Tibial nerve (tissue), 4 donors: ENCODE results near the gene MLXIPL. TPM values are rescaled to one million over a fixed set of nuclear protein-coding genes. Genes with fewer than 3 reads are reported as not detected.
A peak's percentile ranks its signal among the peaks of the same experiment; 100 is the strongest.
"Not testable (repeated sequence)": the region's sequence is repeated elsewhere in the genome, so short reads cannot be mapped to it uniquely, and the experiment has no call there.

Source experiments
- DNase-seq, 2 donors: peaks; one replicate each; pipeline ENCODE4 v3.0.0-alpha.2; 2019; ENCODE audit warnings: low spot score in 2 of 2
- H3K27ac ChIP-seq, 4 donors: fragments of 200-600 bp; sonication (generic) in 3 of 4; one replicate each; pipeline ENCODE4 v1.5.1; 2017 to 2019; ENCODE audit warnings: mild to moderate bottlenecking in 1 of 4
- H3K27me3 ChIP-seq, 2 donors: fragments of 200-600 bp; sonication (generic) in 1 of 2; one replicate each; pipeline versions ENCODE4 v1.5.1 to v1.6.0; 2017 to 2019
- H3K36me3 ChIP-seq, 3 donors: fragments of 200-600 bp; sonication (generic); one replicate each; pipeline ENCODE4 v1.5.1; 2018 to 2019
- H3K4me1 ChIP-seq, 4 donors: fragments of 200-600 bp; sonication (generic) in 3 of 4; one replicate each; pipeline ENCODE4 v1.5.1; 2017 to 2019
- H3K4me3 ChIP-seq, 4 donors: fragments of 200-600 bp; sonication (generic) in 3 of 4; one replicate each; pipeline ENCODE4 v1.5.1; 2017 to 2019; ENCODE audit warnings: mild to moderate bottlenecking in 1 of 4, moderate library complexity in 1 of 4
- H3K9me3 ChIP-seq, 4 donors: fragments of 200-600 bp; sonication (generic) in 3 of 4; one replicate each; pipeline ENCODE4 v1.5.1; 2017 to 2019
- EP300 ChIP-seq, 2 donors: sonication (generic); formaldehyde crosslinking; IDR thresholded peaks; one replicate each; pipeline ENCODE4 v1.6.1; 2017; ENCODE audit warnings: antibody characterized with exemption in 2 of 2, mild to moderate bottlenecking in 1 of 2
- POLR2A ChIP-seq, 2 donors: fragments of 450-650 bp; IDR thresholded peaks; one replicate each; pipeline ENCODE4 v1.6.1; 2017; ENCODE audit warnings: antibody characterized with exemption in 2 of 2, mild to moderate bottlenecking in 2 of 2, moderate library complexity in 2 of 2
- WGBS, 2 donors: methylation state at CpG; one replicate each; pipeline ENCODE4 v1.1.5; 2018; 5-methylcytosine and 5-hydroxymethylcytosine counted together
- total RNA-seq, 4 donors: library from RNA; depleted of rRNA; stranded (reverse); fragments of >200 nt; gene quantifications; one replicate each; pipeline ENCODE4 v1.1.0, GENCODE V29; 2016
- TF ChIP-seq, protein P1 (sequence below), 5 experiments: fragments of 200-600 bp in 3 of 5; fragments of 450-650 bp in 2 of 5; sonication (generic) in 3 of 5; IDR thresholded peaks; one replicate each; pipeline ENCODE4 v1.5.1; 2016 to 2019; ENCODE audit warnings: antibody characterized with exemption in 5 of 5, mild to moderate bottlenecking in 3 of 5, moderate library complexity in 2 of 5

The MLXIPL gene
- total RNA-seq, 4 donors from 2014 or later = 16.2 to 83.5 (median 59.6) TPM

DNA sequence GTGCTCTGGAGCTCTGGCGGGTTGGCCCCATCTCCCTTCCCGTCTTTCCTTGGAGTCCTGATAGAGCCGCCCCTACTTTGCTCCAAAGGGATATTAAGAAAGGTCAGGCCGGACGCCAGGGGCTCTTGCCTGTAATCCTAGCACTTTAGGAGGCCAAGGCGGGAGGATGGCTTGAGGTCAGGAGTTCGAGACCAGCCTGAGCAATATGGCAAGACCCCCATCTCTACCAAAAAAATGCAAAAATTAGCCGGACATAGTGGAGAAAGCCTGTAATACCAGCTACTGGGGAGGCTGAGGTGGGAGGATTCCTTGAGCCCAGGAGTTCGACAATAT, 313 bp upstream of the MLXIPL start:
- Histone ChIP-seq H3K36me3 (no peaks in the 10 kb centered on the region), H3K4me3 (peak overlapping the region in 1 of 4 donors; percentile 46), H3K4me1 (peaks cover 0 to 23% (median 13%) of the 10 kb centered on the region in 4 donors), H3K27me3 (peaks cover 0 to 95% of the 10 kb centered on the region in 2 donors), H3K27ac (no peak overlapping the region), H3K9me3 (no peaks in the 10 kb centered on the region)
- TF ChIP-seq EP300 (IDR thresholded peaks at IDR 0.05) (no peak), POLR2A (IDR thresholded peaks at IDR 0.05) (no peak)
- TF ChIP-seq, protein P1, sequence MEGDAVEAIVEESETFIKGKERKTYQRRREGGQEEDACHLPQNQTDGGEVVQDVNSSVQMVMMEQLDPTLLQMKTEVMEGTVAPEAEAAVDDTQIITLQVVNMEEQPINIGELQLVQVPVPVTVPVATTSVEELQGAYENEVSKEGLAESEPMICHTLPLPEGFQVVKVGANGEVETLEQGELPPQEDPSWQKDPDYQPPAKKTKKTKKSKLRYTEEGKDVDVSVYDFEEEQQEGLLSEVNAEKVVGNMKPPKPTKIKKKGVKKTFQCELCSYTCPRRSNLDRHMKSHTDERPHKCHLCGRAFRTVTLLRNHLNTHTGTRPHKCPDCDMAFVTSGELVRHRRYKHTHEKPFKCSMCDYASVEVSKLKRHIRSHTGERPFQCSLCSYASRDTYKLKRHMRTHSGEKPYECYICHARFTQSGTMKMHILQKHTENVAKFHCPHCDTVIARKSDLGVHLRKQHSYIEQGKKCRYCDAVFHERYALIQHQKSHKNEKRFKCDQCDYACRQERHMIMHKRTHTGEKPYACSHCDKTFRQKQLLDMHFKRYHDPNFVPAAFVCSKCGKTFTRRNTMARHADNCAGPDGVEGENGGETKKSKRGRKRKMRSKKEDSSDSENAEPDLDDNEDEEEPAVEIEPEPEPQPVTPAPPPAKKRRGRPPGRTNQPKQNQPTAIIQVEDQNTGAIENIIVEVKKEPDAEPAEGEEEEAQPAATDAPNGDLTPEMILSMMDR (IDR thresholded peaks at IDR 0.05) = no peak
- WGBS, 2 donors = 55% methylated on average over 6 to 9 of the region's 9 CpGs
- DNase-seq = no peak

DNA sequence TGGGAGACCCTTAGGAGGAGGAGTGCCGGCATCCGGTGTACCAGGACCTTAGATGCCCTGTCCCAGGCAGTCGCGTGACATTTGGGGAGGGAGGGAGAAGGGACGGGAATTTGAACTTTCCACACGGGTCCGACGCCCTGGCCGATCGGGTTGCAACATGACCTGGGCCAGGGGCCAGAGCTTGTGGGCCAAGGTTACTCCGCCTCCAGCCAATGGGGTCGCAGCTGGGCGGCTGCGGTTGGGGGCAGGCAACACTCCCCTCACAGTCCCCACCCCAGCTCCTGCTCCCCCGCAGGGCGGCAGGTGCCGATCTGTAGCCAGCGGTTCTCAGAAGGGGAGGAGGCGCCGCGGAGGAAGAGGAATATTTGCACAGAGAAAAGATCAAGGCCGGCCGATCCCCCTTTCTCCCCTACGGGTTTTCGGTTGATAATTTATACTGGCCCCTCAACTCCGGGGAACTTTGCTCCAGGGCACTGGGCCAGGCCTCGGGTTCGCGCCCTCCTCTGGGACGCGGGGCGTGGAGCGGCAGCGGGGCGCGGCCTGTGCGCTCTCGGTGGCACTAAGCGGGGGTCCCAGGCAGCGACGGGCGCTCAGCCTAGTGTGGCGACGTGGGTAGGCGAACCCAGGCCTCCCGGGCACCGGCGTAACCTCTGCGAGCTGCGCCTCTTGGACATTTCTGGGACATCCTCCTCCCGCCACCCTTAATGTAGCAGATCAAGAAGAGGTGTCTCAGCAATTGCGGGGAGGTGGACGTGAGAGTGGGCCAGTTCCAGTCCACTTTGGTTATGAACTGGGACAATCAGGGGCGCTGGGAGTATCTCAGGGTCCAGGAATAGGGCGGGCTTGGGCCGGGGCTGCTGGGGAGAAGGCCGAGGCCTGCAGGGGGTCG, 1.2 kb downstream of the MLXIPL start:
- no peaks in the 10 kb centered on the region for H3K36me3 ChIP-seq
- 6 to 7% methylated on average over 40 to 51 of the region's 58 CpGs for WGBS, 2 donors
- H3K27me3 ChIP-seq = peaks cover 0 to 86% of the 10 kb centered on the region in 2 donors
- no peaks in the 10 kb centered on the region for H3K9me3 ChIP-seq
- peak overlapping the region in 1 of 4 donors; percentile 64 for H3K27ac ChIP-seq
- peak in 1 of 2 donors; percentile 46 for DNase-seq
- H3K4me1 ChIP-seq = peaks cover 0 to 23% (median 13%) of the 10 kb centered on the region in 4 donors
- TF ChIP-seq POLR2A (IDR thresholded peaks at IDR 0.05) (no peak), EP300 (IDR thresholded peaks at IDR 0.05) (no peak)
- TF ChIP-seq, protein P1 (IDR thresholded peaks at IDR 0.05) = no peak
- peak overlapping the region in 2 of 4 donors; percentile 46 to 48 for H3K4me3 ChIP-seq

DNA sequence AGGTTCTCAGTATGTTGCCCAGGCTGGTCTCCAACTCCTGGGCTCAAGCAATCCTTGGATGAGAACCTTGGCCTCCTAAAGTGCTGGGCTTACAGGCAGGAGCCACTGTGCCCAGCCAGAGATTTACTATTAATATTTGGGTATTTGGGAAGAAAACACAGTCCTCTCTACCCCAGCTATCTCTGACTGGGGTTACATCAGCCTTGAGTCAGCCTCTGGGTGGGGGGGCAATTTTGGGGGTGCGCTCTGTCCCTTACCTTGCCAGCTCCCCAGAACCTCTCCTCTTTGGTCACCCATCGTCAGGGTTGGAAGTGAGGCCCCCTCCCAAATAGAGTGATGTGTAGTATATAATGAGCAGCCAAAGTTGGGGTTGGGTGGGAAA, 1.8 kb downstream of the MLXIPL start:
- Histone ChIP-seq H3K4me1 (peaks cover 0 to 23% (median 13%) of the 10 kb centered on the region in 4 donors), H3K9me3 (no peaks in the 10 kb centered on the region), H3K27me3 (peaks cover 0 to 81% of the 10 kb centered on the region in 2 donors), H3K27ac (no peak overlapping the region), H3K4me3 (peak overlapping the region in 1 of 4 donors; percentile 48), H3K36me3 (no peaks in the 10 kb centered on the region)
- 31 to 34% methylated on average over 2 of the region's 2 CpGs for WGBS, 2 donors
- no peak for DNase-seq
- TF ChIP-seq, protein P1 (IDR thresholded peaks at IDR 0.05) = no peak
- TF ChIP-seq EP300 (IDR thresholded peaks at IDR 0.05) = no peak
- TF ChIP-seq POLR2A (IDR thresholded peaks at IDR 0.05) = no peak

DNA sequence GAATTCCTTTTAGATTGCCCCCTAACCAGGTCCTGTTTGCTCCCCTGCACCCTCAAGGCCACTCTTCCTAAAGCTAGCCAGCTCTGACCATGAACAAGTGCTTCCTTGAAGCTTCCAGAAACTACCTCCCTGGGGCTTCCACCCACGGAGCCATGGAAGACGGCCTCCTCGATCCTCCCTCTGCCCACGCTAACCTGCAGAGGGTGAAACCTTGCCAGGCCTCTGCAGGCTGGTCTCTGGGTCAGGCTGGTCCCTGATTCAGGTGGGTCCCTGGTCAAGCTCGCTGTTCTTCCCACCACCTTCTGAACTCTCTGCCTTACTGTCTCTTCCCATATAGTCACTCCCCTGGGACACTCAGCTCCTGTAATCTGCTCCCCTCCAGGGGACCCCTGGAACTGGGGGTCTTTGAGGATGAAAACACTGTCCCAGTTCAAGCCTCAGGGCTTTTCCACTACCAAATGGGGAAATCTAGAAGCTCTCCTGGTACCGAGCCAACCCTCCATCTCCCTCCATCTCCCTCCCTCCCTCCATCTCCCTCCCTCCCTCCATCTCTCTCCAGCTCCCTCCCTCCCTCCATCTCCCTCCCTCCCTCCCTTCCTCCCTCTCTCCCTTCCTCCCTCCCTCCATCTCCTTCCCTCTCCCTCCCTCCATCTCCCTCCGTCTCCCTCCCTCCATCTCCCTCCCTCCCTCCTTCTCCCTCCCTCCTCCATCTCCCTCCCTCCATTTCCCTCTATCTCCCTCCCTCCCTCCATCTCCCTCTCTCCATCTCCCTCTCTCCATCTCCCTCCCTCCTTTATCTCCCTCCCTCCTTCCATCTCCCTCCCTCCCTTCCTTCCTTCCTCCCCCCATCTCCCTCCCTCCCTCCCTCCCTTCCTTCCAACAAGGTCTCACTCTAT, 2.9 kb downstream of the MLXIPL start:
- 27 to 39% methylated on average over 7 of the region's 7 CpGs for WGBS, 2 donors
- no peak for DNase-seq
- Histone ChIP-seq H3K36me3 (no peaks in the 10 kb centered on the region), H3K27ac (no peak overlapping the region), H3K9me3 (no peaks in the 10 kb centered on the region), H3K27me3 (peaks cover 0 to 70% of the 10 kb centered on the region in 2 donors), H3K4me3 (no peak overlapping the region), H3K4me1 (peaks cover 0 to 23% (median 13%) of the 10 kb centered on the region in 4 donors)
- TF ChIP-seq, protein P1 (IDR thresholded peaks at IDR 0.05) = no peak
- TF ChIP-seq EP300 (IDR thresholded peaks at IDR 0.05) = no peak
- TF ChIP-seq POLR2A (IDR thresholded peaks at IDR 0.05) = no peak

DNA sequence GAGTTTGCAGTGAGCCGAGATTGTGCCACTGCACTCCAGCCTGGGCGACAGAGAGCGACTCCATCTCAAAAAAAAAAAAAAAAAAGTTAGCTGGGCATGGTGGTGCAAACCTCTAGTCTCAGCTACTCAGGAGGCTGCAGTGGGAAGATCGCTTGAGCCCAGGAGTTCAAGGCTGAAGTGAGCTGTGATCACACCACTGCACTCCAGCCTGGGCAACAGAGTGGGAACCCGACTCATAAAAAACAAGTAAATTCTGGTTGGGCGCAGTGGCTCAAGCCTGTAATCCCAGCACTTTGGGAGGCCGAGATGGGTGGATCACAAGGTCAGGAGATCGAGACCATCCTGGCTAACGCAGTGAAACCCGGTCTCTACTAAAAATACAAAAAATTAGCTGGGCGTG, 4.9 kb downstream of the MLXIPL start:
- not testable (repeated sequence) for H3K36me3 ChIP-seq, H3K27ac ChIP-seq, H3K4me3 ChIP-seq, H3K9me3 ChIP-seq, DNase-seq
- peaks cover 0 to 59% of the 10 kb centered on the region in 2 donors for H3K27me3 ChIP-seq
- 83 to 86% methylated on average over 11 of the region's 11 CpGs for WGBS, 2 donors
- peaks cover 0 to 21% (median 13%) of the 10 kb centered on the region in 4 donors for H3K4me1 ChIP-seq
